Stimulated activated CD4-positive, alpha-beta T cell treated with anti-CD3 and anti-CD28 coated beads, TNF-alpha, amount 100 ng/mL, for 1 hour (primary cell): Measurements from ENCODE around the gene ENDOG.
A peak's percentile ranks its signal among the peaks of the same experiment; 100 is the strongest.
"Not testable (repeated sequence)": the region's sequence is repeated elsewhere in the genome, so short reads cannot be mapped to it uniquely, and the experiment has no call there.

Experiments
- DNase-seq, 3 donors: peaks; one replicate each; pipeline ENCODE4 v3.0.0-alpha.2; 2020; ENCODE audit warnings: low read depth in 3 of 3, low spot score in 1 of 3

The ENDOG gene

DNA sequence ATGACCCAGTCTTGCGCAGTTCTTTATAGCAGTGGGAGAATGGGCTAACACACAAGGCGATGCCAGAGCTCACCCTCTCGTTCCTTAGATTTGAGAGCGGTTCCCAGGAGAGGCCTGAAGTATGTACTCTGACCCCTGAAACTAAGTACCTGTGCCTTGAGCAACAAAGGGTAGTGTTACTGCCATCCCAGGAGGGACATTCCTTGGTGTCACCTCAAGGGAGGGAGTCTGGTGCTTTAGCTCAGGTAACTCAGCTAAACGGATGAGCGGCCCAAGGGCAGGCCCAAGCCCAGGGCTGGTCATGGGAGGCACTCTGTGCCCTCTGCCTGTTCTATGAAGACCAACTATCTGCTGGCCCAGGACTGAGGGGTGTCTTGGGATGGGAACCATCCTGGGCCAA lies 43.2 kb downstream of the ENDOG start:
- no peak for DNase-seq

DNA sequence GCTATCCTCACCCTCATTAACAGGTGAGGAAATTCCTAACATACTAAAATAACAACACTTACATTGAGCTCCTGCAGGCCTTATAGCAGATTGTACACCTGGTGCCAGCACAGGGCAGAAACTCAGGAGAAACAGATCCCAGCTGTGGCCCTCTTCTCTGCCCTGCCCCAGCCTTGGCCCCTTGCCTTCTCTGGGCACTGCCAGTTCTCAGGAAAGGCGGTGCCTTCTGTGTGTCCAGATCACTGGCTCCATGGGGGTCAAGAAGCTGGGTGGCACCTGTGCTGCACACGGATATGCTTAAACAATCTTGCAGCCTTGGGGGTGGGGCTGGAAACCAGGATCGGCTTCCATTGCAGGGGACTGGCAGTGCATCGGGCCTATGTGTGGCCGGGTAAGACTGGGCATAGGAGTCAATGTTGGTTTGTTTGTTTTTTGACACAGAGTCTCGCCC lies 44.1 kb downstream of the ENDOG start:
- DNase-seq: no peak

- DNase-seq: peak; percentile 64 to 89 (median 74)
Observed at GRCh38 chr9:128863647-128864046, 45.3 kb downstream of the ENDOG start.

DNA sequence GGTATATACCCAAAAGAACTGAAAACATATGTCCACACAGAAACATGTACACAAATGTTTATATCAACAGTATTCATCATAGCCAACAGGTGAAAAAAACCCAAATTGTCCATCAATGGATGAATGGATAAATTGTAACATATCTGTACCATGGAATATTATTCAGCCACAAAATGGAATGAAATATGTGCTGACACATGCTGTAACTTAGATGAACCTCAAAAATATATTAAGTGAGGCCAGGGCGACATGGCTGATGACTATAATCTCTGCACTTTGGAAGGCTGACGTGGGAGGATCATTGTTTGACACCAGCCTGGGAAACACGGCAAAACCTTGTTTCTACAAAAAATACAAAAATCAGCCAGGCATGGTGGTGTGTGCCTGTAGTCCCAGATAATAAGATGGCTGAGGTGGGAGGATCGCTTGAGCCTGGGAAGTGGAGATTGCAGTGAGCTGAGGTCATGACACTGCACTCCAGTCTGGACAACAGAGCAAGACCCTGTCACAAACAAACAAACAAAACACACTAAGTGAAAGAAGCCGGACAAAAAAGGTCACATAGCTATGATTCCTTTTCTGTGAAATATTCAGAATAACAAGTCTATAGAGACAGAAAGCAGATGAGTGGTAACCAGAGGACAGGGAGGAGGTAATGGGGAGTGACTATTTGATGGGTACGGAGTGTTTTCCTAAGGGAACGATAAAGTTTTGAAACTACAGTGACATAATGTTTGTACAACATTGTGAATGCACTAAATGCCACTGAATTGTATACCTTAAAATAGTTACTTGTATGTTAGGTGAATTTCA lies 52.0 kb downstream of the ENDOG start:
- no peak for DNase-seq

- DNase-seq: not testable (repeated sequence)
Observed at GRCh38 chr9:128870941-128871265, 52.6 kb downstream of the ENDOG start.
